Measurements from ENCODE around the gene SPACA7.

SPACA7 gene

GRCh38 chr13:112469071-112469745 lies 93.1 kb downstream of the SPACA7 start:
- DNase-seq: no peak

GRCh38 chr13:112473818-112474217 lies 97.7 kb downstream of the SPACA7 start:
- no peak for DNase-seq

- DNase-seq: no peak
Measured at GRCh38 chr13:112474869-112475268, 98.7 kb downstream of the SPACA7 start.

- DNase-seq: no peak
Measured at GRCh38 chr13:112475889-112476288, 99.7 kb downstream of the SPACA7 start.

GRCh38 chr13:112477070-112477619 lies 101.0 kb downstream of the SPACA7 start:
- no peak for DNase-seq

GRCh38 chr13:112479389-112479788 lies 103.2 kb downstream of the SPACA7 start:
- no peak for DNase-seq

GRCh38 chr13:112481458-112481857 lies 105.3 kb downstream of the SPACA7 start:
- DNase-seq: no peak

GRCh38 chr13:112483299-112483698 lies 107.1 kb downstream of the SPACA7 start:
- no peak for DNase-seq

Data from NCI-H1694 (cell line).